HepG2 (cell line): ENCODE measurements around the gene C6orf136. TPM values are rescaled to one million over a fixed set of nuclear protein-coding genes. Genes with fewer than 3 reads are reported as not detected.

Source experiments
- ARNT ChIP-seq: fragments of 450-650 bp; IDR thresholded peaks from 2 replicates; pipeline ENCODE4 v1.6.1; 2017
- ATF7-NPFF ChIP-seq: sonication (generic); formaldehyde crosslinking; IDR thresholded peaks from 2 replicates; pipeline ENCODE4 v1.8.1; 2023; ENCODE audit warnings: mild to moderate bottlenecking, low read depth, missing genetic modification reagents, moderate library complexity
- GPN1 ChIP-seq: sonication (generic); formaldehyde crosslinking; IDR thresholded peaks from 2 replicates; pipeline ENCODE4 v1.5.1; 2020; ENCODE audit warnings: missing genetic modification reagents, borderline replicate concordance
- KDM4B ChIP-seq: sonication (generic); formaldehyde crosslinking; IDR thresholded peaks from 2 replicates; pipeline ENCODE4 v1.4.0; 2020; ENCODE audit warnings: missing genetic modification reagents
- NFATC3 ChIP-seq: sonication (generic); formaldehyde crosslinking; IDR thresholded peaks from 2 replicates; pipeline ENCODE4 v1.5.1; 2020; ENCODE audit warnings: mild to moderate bottlenecking, missing genetic modification reagents
- NR3C1 ChIP-seq: sonication (generic); formaldehyde crosslinking; IDR thresholded peaks from 2 replicates; pipeline ENCODE4 v1.4.0; 2020; ENCODE audit warnings: missing genetic modification reagents
- SCMH1 ChIP-seq: sonication (generic); formaldehyde crosslinking; IDR thresholded peaks from 2 replicates; pipeline ENCODE4 v1.9.0; 2021; ENCODE audit warnings: missing genetic modification reagents, mild to moderate bottlenecking, borderline replicate concordance
- SIN3B ChIP-seq: fragments of 150-350 bp; IDR thresholded peaks from 2 replicates; pipeline ENCODE4 v1.6.1; 2014; ENCODE audit warnings: low read length
- STAT6 ChIP-seq: sonication (generic); formaldehyde crosslinking; IDR thresholded peaks from 2 replicates; pipeline ENCODE4 v1.4.0; 2020; ENCODE audit warnings: missing genetic modification reagents, mild to moderate bottlenecking, borderline replicate concordance
- ZFP36 ChIP-seq: fragments of 150-350 bp; IDR thresholded peaks from 2 replicates; pipeline ENCODE4 v1.6.1; 2018; ENCODE audit warnings: borderline replicate concordance, low read length, low read depth; ENCODE audit not compliant: partially characterized antibody
- ZMYM4 ChIP-seq: sonication (generic); formaldehyde crosslinking; IDR thresholded peaks from 2 replicates; pipeline ENCODE4 v1.8.1; 2023; ENCODE audit warnings: mild to moderate bottlenecking, missing genetic modification reagents
- ZNF354B ChIP-seq: sonication (generic); formaldehyde crosslinking; IDR thresholded peaks from 2 replicates; pipeline ENCODE4 v1.8.0; 2022; ENCODE audit warnings: mild to moderate bottlenecking, missing genetic modification reagents
- ZNF775 ChIP-seq: sonication (generic); formaldehyde crosslinking; IDR thresholded peaks from 2 replicates; pipeline ENCODE4 v1.4.0; 2020; ENCODE audit warnings: missing genetic modification reagents, mild to moderate bottlenecking, moderate library complexity, borderline replicate concordance
- polyA plus RNA-seq, 8 experiments: library from polyadenylated mRNA; depleted of rRNA in 3 of 8; stranded (reverse) in 7 of 8; unstranded in 1 of 8; fragments of >200 nt; fragmentation: Illumina TruSeq in 4 of 8; extraction: Trizol in 4 of 8; gene quantifications; 2 replicates each; pipeline versions ENCODE4 v1.2.1 to v1.2.3, GENCODE V29; 2011 to 2016; ENCODE audit warnings: low read depth in 4 of 8, missing spikeins in 1 of 8, mixed read lengths in 1 of 8; ENCODE audit not compliant: insufficient read depth in 1 of 8
- total RNA-seq, 5 experiments: library from RNA; depleted of rRNA; stranded (reverse); fragments of >200 nt; fragmentation: Illumina TruSeq; extraction: Trizol; gene quantifications; 2 replicates each; pipeline ENCODE4 v1.2.3, GENCODE V29; 2016; ENCODE audit warnings: low read depth in 1 of 5
- TF ChIP-seq, protein P1 (sequence below): sonication (generic); formaldehyde crosslinking; IDR thresholded peaks from 2 replicates; pipeline ENCODE4 v1.4.0; 2020; ENCODE audit warnings: missing genetic modification reagents
- TF ChIP-seq, protein P2 (sequence below): sonication (generic); formaldehyde crosslinking; IDR thresholded peaks from one replicate; pipeline ENCODE4 v1.5.1; 2020; ENCODE audit warnings: mild to moderate bottlenecking, missing genetic modification reagents; ENCODE audit errors: not compliant biosample characterization

Gene C6orf136
- total and polyA plus RNA-seq, 2 of the 13 experiments (the other 11 are each of a cell fraction or from before 2014, with no cell fraction given), result 12.0 to 26.2 TPM

DNA sequence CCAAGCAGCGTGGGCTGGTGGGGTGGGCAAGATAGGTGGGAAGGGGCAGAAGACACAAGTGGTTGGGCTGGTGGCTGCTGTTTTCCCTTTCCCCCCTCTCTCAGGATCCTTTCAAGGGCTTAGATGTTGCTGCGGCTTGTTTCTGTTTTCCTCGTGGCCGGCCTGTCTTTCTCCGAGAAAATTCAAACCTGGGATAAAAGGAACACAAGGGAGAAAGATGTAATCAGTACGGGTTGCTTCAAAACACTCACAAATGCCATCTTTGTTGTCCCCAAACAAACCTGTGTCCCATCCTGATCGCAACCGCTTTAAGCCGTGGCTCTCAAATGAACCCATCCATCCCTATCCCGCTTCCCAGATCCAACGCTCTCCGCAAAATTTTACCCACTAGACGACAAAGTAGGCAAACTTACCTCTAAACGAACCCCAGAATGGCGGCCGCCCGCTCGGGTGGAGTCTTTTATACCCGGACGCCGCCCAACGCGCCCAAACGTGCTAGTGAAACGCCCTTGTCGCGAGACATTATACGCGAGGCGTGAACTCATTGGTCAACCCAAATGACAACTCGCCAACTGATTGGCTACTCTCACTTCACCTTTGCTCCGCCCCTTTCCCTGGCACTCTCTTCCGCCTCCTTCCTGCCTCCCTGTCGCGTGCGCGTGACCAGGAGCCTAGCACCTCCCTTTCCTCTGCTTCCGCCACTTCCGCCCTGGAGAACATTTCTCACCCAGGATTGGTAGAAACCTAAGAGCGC is 29.9 kb upstream of the C6orf136 start, which contains the start of gene PPP1R10 (continued):
- TF ChIP-seq, protein P1, sequence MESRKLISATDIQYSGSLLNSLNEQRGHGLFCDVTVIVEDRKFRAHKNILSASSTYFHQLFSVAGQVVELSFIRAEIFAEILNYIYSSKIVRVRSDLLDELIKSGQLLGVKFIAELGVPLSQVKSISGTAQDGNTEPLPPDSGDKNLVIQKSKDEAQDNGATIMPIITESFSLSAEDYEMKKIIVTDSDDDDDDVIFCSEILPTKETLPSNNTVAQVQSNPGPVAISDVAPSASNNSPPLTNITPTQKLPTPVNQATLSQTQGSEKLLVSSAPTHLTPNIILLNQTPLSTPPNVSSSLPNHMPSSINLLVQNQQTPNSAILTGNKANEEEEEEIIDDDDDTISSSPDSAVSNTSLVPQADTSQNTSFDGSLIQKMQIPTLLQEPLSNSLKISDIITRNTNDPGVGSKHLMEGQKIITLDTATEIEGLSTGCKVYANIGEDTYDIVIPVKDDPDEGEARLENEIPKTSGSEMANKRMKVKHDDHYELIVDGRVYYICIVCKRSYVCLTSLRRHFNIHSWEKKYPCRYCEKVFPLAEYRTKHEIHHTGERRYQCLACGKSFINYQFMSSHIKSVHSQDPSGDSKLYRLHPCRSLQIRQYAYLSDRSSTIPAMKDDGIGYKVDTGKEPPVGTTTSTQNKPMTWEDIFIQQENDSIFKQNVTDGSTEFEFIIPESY (CRISPR knock-in tag), result peak; percentile 18; the same call in 1 of the 2 replicates
- TF ChIP-seq SCMH1 (CRISPR knock-in tag) (no peak), ATF7-NPFF (CRISPR knock-in tag) (peak; percentile 60; the same call in 1 of the 2 replicates), GPN1 (CRISPR knock-in tag) (no peak), KDM4B (no peak), STAT6 (CRISPR knock-in tag) (no peak; the same call in 1 of the 2 replicates), NFATC3 (CRISPR knock-in tag) (no peak), ARNT (no peak), ZNF354B (CRISPR knock-in tag) (0 out of 2 replicates have a peak, but pooled peaks have one; percentile 60), SIN3B (peak; percentile 74; the same call in 1 of the 2 replicates), ZMYM4 (CRISPR knock-in tag) (peak; percentile 75; the same call in 1 of the 2 replicates), NR3C1 (CRISPR knock-in tag) (no peak), ZNF775 (no peak), ZFP36 (no peak)
- TF ChIP-seq, protein P2, sequence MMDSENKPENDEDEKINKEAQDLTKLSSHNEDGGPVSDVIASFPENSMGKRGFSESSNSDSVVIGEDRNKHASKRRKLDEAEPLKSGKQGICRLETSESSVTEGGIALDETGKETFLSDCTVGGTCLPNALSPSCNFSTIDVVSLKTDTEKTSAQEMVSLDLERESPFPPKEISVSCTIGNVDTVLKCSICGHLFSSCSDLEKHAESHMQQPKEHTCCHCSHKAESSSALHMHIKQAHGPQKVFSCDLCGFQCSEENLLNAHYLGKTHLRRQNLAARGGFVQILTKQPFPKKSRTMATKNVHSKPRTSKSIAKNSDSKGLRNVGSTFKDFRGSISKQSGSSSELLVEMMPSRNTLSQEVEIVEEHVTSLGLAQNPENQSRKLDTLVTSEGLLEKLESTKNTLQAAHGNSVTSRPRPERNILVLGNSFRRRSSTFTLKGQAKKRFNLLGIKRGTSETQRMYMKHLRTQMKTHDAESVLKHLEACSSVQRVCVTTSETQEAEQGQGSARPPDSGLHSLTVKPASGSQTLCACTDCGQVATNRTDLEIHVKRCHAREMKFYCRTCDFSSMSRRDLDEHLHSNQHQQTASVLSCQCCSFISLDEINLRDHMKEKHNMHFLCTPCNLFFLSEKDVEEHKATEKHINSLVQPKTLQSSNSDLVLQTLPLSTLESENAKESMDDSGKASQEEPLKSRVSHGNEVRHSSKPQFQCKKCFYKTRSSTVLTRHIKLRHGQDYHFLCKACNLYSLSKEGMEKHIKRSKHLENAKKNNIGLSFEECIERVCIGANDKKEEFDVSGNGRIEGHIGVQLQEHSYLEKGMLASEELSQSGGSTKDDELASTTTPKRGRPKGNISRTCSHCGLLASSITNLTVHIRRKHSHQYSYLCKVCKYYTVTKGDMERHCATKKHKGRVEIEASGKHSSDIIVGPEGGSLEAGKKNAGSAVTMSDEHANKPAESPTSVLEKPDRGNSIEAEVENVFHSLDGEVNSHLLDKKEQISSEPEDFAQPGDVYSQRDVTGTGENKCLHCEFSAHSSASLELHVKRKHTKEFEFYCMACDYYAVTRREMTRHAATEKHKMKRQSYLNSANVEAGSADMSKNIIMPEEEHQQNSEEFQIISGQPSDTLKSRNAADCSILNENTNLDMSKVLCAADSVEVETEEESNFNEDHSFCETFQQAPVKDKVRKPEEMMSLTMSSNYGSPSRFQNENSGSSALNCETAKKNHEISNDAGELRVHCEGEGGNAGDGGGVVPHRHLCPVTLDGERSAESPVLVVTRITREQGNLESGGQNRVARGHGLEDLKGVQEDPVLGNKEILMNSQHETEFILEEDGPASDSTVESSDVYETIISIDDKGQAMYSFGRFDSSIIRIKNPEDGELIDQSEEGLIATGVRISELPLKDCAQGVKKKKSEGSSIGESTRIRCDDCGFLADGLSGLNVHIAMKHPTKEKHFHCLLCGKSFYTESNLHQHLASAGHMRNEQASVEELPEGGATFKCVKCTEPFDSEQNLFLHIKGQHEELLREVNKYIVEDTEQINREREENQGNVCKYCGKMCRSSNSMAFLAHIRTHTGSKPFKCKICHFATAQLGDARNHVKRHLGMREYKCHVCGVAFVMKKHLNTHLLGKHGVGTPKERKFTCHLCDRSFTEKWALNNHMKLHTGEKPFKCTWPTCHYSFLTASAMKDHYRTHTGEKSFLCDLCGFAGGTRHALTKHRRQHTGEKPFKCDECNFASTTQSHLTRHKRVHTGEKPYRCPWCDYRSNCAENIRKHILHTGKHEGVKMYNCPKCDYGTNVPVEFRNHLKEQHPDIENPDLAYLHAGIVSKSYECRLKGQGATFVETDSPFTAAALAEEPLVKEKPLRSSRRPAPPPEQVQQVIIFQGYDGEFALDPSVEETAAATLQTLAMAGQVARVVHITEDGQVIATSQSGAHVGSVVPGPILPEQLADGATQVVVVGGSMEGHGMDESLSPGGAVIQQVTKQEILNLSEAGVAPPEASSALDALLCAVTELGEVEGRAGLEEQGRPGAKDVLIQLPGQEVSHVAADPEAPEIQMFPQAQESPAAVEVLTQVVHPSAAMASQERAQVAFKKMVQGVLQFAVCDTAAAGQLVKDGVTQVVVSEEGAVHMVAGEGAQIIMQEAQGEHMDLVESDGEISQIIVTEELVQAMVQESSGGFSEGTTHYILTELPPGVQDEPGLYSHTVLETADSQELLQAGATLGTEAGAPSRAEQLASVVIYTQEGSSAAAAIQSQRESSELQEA (CRISPR knock-in tag), result no peak
